Smooth muscle cell (in vitro differentiated cells): Measurements from ENCODE around the gene PLA2G4E. TPM values are rescaled to one million over a fixed set of nuclear protein-coding genes. Genes with fewer than 3 reads are reported as not detected.
A peak's percentile ranks its signal among the peaks of the same experiment; 100 is the strongest.

Experiments used
- DNase-seq: peaks from one replicate; lab custom pipeline; 2025; ENCODE audit not compliant: unreplicated experiment; lab: John Stamatoyannopoulos, UW
- H2AFZ ChIP-seq: fragments of 200-600 bp; sonication (generic); 2 replicates; pipeline ENCODE4 v1.6.0; 2016; ENCODE audit warnings: antibody characterized with exemption, low read depth, mild to moderate bottlenecking
- H3F3A ChIP-seq: fragments of 200-600 bp; sonication (generic); 2 replicates; pipeline ENCODE4 v1.6.0; 2017; ENCODE audit warnings: antibody characterized with exemption, low read depth
- H3K27ac ChIP-seq: fragments of 200-600 bp; sonication (generic); 2 replicates; pipeline ENCODE4 v1.5.1; 2016; ENCODE audit warnings: low read depth, mild to moderate bottlenecking
- H3K27me3 ChIP-seq: fragments of 200-600 bp; sonication (generic); 2 replicates; pipeline ENCODE4 v1.6.1; 2016; ENCODE audit warnings: low read depth, mild to moderate bottlenecking
- H3K36me3 ChIP-seq: fragments of 200-600 bp; sonication (generic); 2 replicates; pipeline ENCODE4 v1.5.1; 2016; ENCODE audit warnings: low read depth
- H3K4me1 ChIP-seq: fragments of 200-600 bp; sonication (generic); 2 replicates; pipeline ENCODE4 v1.5.1; 2016; ENCODE audit warnings: low read depth
- H3K4me2 ChIP-seq: fragments of 200-600 bp; sonication (generic); 2 replicates; pipeline ENCODE4 v1.6.0; 2016; ENCODE audit warnings: mild to moderate bottlenecking
- H3K4me3 ChIP-seq: fragments of 200-600 bp; sonication (generic); 2 replicates; pipeline ENCODE4 v1.5.1; 2016; ENCODE audit warnings: mild to moderate bottlenecking
- H3K79me2 ChIP-seq: fragments of 200-600 bp; sonication (generic); 2 replicates; pipeline ENCODE4 v1.6.0; 2016; ENCODE audit warnings: low read depth, mild to moderate bottlenecking
- H3K9ac ChIP-seq: fragments of 200-600 bp; sonication (generic); 2 replicates; pipeline ENCODE4 v1.6.0; 2016; ENCODE audit warnings: low read depth
- H3K9me3 ChIP-seq: fragments of 200-600 bp; sonication (generic); replicated peaks from 2 replicates; pipeline ENCODE4 v1.5.1; 2016; ENCODE audit warnings: low read depth
- H4K20me1 ChIP-seq: fragments of 200-600 bp; sonication (generic); 2 replicates; pipeline ENCODE4 v1.6.0; 2016; ENCODE audit warnings: low read depth
- WGBS: methylation state at CpG from one replicate; pipeline ENCODE4 v1.1.7; 2016; ENCODE audit warnings: low lambda C conversion rate; 5-methylcytosine and 5-hydroxymethylcytosine counted together
- polyA plus RNA-seq: library from polyadenylated mRNA; unstranded; fragments of >200 nt; fragmentation: Nextera tagmentation; extraction: Ambion mirVana; gene quantifications from 2 replicates; pipeline ENCODE4 v1.2.1, GENCODE V29; 2016
- total RNA-seq: library from RNA; depleted of rRNA; stranded (reverse); fragments of >200 nt; gene quantifications from 2 replicates; pipeline ENCODE4 v1.2.3, GENCODE V29; 2014
- TF ChIP-seq, protein P1 (sequence below): fragments of 200-600 bp; sonication (generic); IDR thresholded peaks from 2 replicates; pipeline ENCODE4 v1.5.1; 2017; ENCODE audit warnings: borderline replicate concordance, mild to moderate bottlenecking, antibody characterized with exemption; ENCODE audit not compliant: insufficient read depth, poor library complexity, severe bottlenecking

Gene PLA2G4E
- total and polyA plus RNA-seq, 2 experiments from 2014 or later: 1.6 TPM; not detected in 1

GRCh38 chr15:41932511-41933289 lies 88.1 kb downstream of the PLA2G4E start:
- Histone ChIP-seq H3K4me1 (peaks cover 5% of the 10 kb centered on the region), H3K27me3 (no peaks in the 10 kb centered on the region), H2AFZ (no peak overlapping the region), H3K9ac (peak overlapping the region; percentile 6), H3K9me3 (no peaks in the 10 kb centered on the region), H4K20me1 (peaks cover 14% of the 10 kb centered on the region), H3F3A (peaks cover 5% of the 10 kb centered on the region), H3K79me2 (no peaks in the 10 kb centered on the region), H3K36me3 (no peaks in the 10 kb centered on the region), H3K4me3 (no peak overlapping the region), H3K4me2 (no peak overlapping the region), H3K27ac (no peak overlapping the region)
- 87% methylated on average over 16 of the region's 16 CpGs for WGBS
- DNase-seq: no peak
- TF ChIP-seq, protein P1, sequence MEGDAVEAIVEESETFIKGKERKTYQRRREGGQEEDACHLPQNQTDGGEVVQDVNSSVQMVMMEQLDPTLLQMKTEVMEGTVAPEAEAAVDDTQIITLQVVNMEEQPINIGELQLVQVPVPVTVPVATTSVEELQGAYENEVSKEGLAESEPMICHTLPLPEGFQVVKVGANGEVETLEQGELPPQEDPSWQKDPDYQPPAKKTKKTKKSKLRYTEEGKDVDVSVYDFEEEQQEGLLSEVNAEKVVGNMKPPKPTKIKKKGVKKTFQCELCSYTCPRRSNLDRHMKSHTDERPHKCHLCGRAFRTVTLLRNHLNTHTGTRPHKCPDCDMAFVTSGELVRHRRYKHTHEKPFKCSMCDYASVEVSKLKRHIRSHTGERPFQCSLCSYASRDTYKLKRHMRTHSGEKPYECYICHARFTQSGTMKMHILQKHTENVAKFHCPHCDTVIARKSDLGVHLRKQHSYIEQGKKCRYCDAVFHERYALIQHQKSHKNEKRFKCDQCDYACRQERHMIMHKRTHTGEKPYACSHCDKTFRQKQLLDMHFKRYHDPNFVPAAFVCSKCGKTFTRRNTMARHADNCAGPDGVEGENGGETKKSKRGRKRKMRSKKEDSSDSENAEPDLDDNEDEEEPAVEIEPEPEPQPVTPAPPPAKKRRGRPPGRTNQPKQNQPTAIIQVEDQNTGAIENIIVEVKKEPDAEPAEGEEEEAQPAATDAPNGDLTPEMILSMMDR: no peak

GRCh38 chr15:41932101-41932500 lies 88.7 kb downstream of the PLA2G4E start:
- H3K4me1 ChIP-seq: peaks cover 5% of the 10 kb centered on the region
- no peaks in the 10 kb centered on the region for H3K79me2 ChIP-seq

More at GRCh38 chr15:41932101-41932500, 88.7 kb downstream of the PLA2G4E start:
- no peak overlapping the region for H3K4me2 ChIP-seq
- no peaks in the 10 kb centered on the region for H3K27me3 ChIP-seq
- WGBS: 89% methylated on average over 9 of the region's 9 CpGs
- no peaks in the 10 kb centered on the region for H3K9me3 ChIP-seq
- peaks cover 14% of the 10 kb centered on the region for H4K20me1 ChIP-seq
- H3K4me3 ChIP-seq: no peak overlapping the region
- H2AFZ ChIP-seq: no peak overlapping the region
- no peaks in the 10 kb centered on the region for H3K36me3 ChIP-seq
- no peak for DNase-seq
- H3F3A ChIP-seq: peaks cover 5% of the 10 kb centered on the region
- H3K27ac ChIP-seq: no peak overlapping the region
- no peak overlapping the region for H3K9ac ChIP-seq
- TF ChIP-seq, protein P1: no peak

Other genes with a start within 250 kb of the PLA2G4E start
- gene MAPKBP1, start 246.6 kb downstream of the PLA2G4E start, total RNA-seq: 9.0 and 10.7 TPM in 2 replicates
- 6.6 and 9.3 TPM in 2 replicates for gene MAPKBP1, start 246.6 kb downstream of the PLA2G4E start, polyA plus RNA-seq
- gene JMJD7, start 192.9 kb downstream of the PLA2G4E start, total RNA-seq: 5.0 TPM in 1 of 2 replicates, not detected in the other
- 3.3 and 7.8 TPM in 2 replicates for gene JMJD7, start 192.9 kb downstream of the PLA2G4E start, polyA plus RNA-seq
- 0.85 and 4.2 TPM in 2 replicates for gene PLA2G4B, start 182.2 kb downstream of the PLA2G4E start, total RNA-seq
- 2.2 and 9.5 TPM in 2 replicates for gene PLA2G4B, start 182.2 kb downstream of the PLA2G4E start, polyA plus RNA-seq
- gene SPTBN5, start 127.0 kb downstream of the PLA2G4E start, total RNA-seq: 0.04 and 0.13 TPM in 2 replicates
- gene SPTBN5, start 127.0 kb downstream of the PLA2G4E start, polyA plus RNA-seq: 0.08 and 1.1 TPM in 2 replicates
- 11.5 TPM in 2 replicates for gene EHD4, start 48.5 kb downstream of the PLA2G4E start, total RNA-seq
- 15.8 and 19.2 TPM in 2 replicates for gene EHD4, start 48.5 kb downstream of the PLA2G4E start, polyA plus RNA-seq
- gene PLA2G4D, start 73.5 kb upstream of the PLA2G4E start, total RNA-seq: 0.36 TPM in 1 of 2 replicates, not detected in the other
- gene PLA2G4D, start 73.5 kb upstream of the PLA2G4E start, polyA plus RNA-seq: 0.17 TPM in 1 of 2 replicates, not detected in the other
- 1.3 and 2.4 TPM in 2 replicates for gene PLA2G4F, start 135.6 kb upstream of the PLA2G4E start, total RNA-seq
- gene PLA2G4F, start 135.6 kb upstream of the PLA2G4E start, polyA plus RNA-seq: 0.46 and 1.5 TPM in 2 replicates
- gene VPS39, start 187.3 kb upstream of the PLA2G4E start, total RNA-seq: 41.2 and 78.4 TPM in 2 replicates
- 35.0 and 36.4 TPM in 2 replicates for gene VPS39, start 187.3 kb upstream of the PLA2G4E start, polyA plus RNA-seq